Natural killer cell treated with Interleukin-12 subunit alpha and Interleukin-12 subunit beta and Interleukin-15 and Interleukin-18, amount 100 ng/mL, for 72 hours (primary cell): ENCODE results near the gene MFSD12. TPM values are rescaled to one million over a fixed set of nuclear protein-coding genes. Genes with fewer than 3 reads are reported as not detected.

Experiments used
- ATAC-seq, 2 donors: fragments of 150-1000 bp; cut with Tn5 transposase in 1 of 2; sonication (Bioruptor Pico), chemical (Tn5 transposase) in 1 of 2; 2 replicates each; pipeline ENCODE4 v1.10.0; 2021
- DNase-seq: peaks from one replicate; pipeline ENCODE4 v3.0.0; 2022; ENCODE audit warnings: low spot score
- H3K27ac Mint-ChIP-seq, 2 donors: 1 replicate in 1 of 2; 2 replicates in 1 of 2; pipeline ENCODE4 v1.8.0; 2022; ENCODE audit warnings: mixed read lengths in 2 of 2, mild to moderate bottlenecking in 1 of 2, moderate library complexity in 1 of 2
- H3K27me3 Mint-ChIP-seq, 2 donors: 1 replicate in 1 of 2; 2 replicates in 1 of 2; pipeline ENCODE4 v1.8.0; 2022; ENCODE audit warnings: mixed read lengths in 2 of 2
- H3K36me3 Mint-ChIP-seq: one replicate; pipeline ENCODE4 v1.8.0; 2022; ENCODE audit warnings: mixed read lengths
- H3K4me1 Mint-ChIP-seq, 2 donors: 1 replicate in 1 of 2; 2 replicates in 1 of 2; pipeline ENCODE4 v1.8.0; 2022; ENCODE audit warnings: low read depth in 2 of 2, mixed read lengths in 2 of 2, mild to moderate bottlenecking in 1 of 2
- H3K4me3 Mint-ChIP-seq: one replicate; pipeline ENCODE4 v1.8.0; 2022; ENCODE audit warnings: mixed read lengths
- H3K9me3 Mint-ChIP-seq: 2 replicates; pipeline ENCODE4 v1.8.0; 2022; ENCODE audit warnings: mixed read lengths
- total RNA-seq, 2 donors: library from RNA; stranded (reverse); gene quantifications; one replicate each; pipeline ENCODE4 v1.2.3, GENCODE V29; 2022

MFSD12 gene
- total RNA-seq, 2 donors from 2014 or later = 72.2 to 73.1 TPM

GRCh38 chr19:3556423-3556977, 886 bp downstream of the MFSD12 start:
- H3K9me3 Mint-ChIP-seq = no peaks in the 10 kb centered on the region
- DNase-seq (no peak), ATAC-seq (no peak)
- H3K4me3 Mint-ChIP-seq = peak overlapping the region; percentile 98
- peaks cover 22 to 36% of the 10 kb centered on the region in 2 donors for H3K4me1 Mint-ChIP-seq
- peak overlapping the region; percentile 70 to 87 for H3K27ac Mint-ChIP-seq
- no peaks in the 10 kb centered on the region for H3K27me3 Mint-ChIP-seq
- no peaks in the 10 kb centered on the region for H3K36me3 Mint-ChIP-seq

GRCh38 chr19:3555653-3556422, 1.5 kb downstream of the MFSD12 start:
- peak overlapping the region; percentile 70 to 87 for H3K27ac Mint-ChIP-seq
- H3K4me3 Mint-ChIP-seq = peak overlapping the region; percentile 98
- ATAC-seq = no peak
- H3K36me3 Mint-ChIP-seq = no peaks in the 10 kb centered on the region
- no peak for DNase-seq
- no peaks in the 10 kb centered on the region for H3K9me3 Mint-ChIP-seq
- H3K4me1 Mint-ChIP-seq = peaks cover 22 to 39% of the 10 kb centered on the region in 2 donors
- no peaks in the 10 kb centered on the region for H3K27me3 Mint-ChIP-seq

GRCh38 chr19:3554254-3555083, 2.9 kb downstream of the MFSD12 start:
- H3K9me3 Mint-ChIP-seq = no peaks in the 10 kb centered on the region
- H3K36me3 Mint-ChIP-seq = no peaks in the 10 kb centered on the region
- H3K4me1 Mint-ChIP-seq = peaks cover 22 to 40% of the 10 kb centered on the region in 2 donors
- H3K4me3 Mint-ChIP-seq = peak overlapping the region; percentile 98
- ATAC-seq = no peak
- no peak for DNase-seq
- peak overlapping the region in 1 of 2 donors; percentile 71 for H3K27ac Mint-ChIP-seq
- H3K27me3 Mint-ChIP-seq = no peaks in the 10 kb centered on the region

GRCh38 chr19:3551792-3552095, 5.6 kb downstream of the MFSD12 start:
- H3K4me3 Mint-ChIP-seq = no peak overlapping the region
- no peak for ATAC-seq
- peaks cover 13 to 31% of the 10 kb centered on the region in 2 donors for H3K4me1 Mint-ChIP-seq
- no peaks in the 10 kb centered on the region for H3K9me3 Mint-ChIP-seq
- H3K27ac Mint-ChIP-seq = no peak overlapping the region
- no peaks in the 10 kb centered on the region for H3K36me3 Mint-ChIP-seq
- H3K27me3 Mint-ChIP-seq = no peaks in the 10 kb centered on the region
- no peak for DNase-seq

GRCh38 chr19:3550947-3551791, 6.2 kb downstream of the MFSD12 start:
- Mint-ChIP-seq H3K4me3 (no peak overlapping the region), H3K9me3 (no peaks in the 10 kb centered on the region), H3K36me3 (no peaks in the 10 kb centered on the region), H3K27ac (no peak overlapping the region), H3K27me3 (no peaks in the 10 kb centered on the region), H3K4me1 (peaks cover 7 to 25% of the 10 kb centered on the region in 2 donors)
- no peak for DNase-seq
- no peak for ATAC-seq

GRCh38 chr19:3549816-3550215, 7.6 kb downstream of the MFSD12 start:
- no peaks in the 10 kb centered on the region for H3K36me3 Mint-ChIP-seq
- DNase-seq (no peak), ATAC-seq (no peak)
- H3K9me3 Mint-ChIP-seq = no peaks in the 10 kb centered on the region
- no peak overlapping the region for H3K4me3 Mint-ChIP-seq
- no peaks in the 10 kb centered on the region for H3K27me3 Mint-ChIP-seq
- no peak overlapping the region for H3K27ac Mint-ChIP-seq
- peaks cover 4 to 25% of the 10 kb centered on the region in 2 donors for H3K4me1 Mint-ChIP-seq

GRCh38 chr19:3548606-3549005, 8.8 kb downstream of the MFSD12 start:
- no peak for ATAC-seq
- H3K27me3 Mint-ChIP-seq = no peaks in the 10 kb centered on the region

GRCh38 chr19:3547767-3548282, 9.6 kb downstream of the MFSD12 start:
- Mint-ChIP-seq H3K27me3 (no peaks in the 10 kb centered on the region), H3K4me1 (peaks cover 0 to 21% of the 10 kb centered on the region in 2 donors), H3K27ac (no peak overlapping the region), H3K9me3 (no peaks in the 10 kb centered on the region), H3K4me3 (no peak overlapping the region), H3K36me3 (no peaks in the 10 kb centered on the region)
- ATAC-seq = no peak
- no peak for DNase-seq

More at GRCh38 chr19:3548606-3549005, 8.8 kb downstream of the MFSD12 start:
- Mint-ChIP-seq H3K4me1 (peaks cover 0 to 21% of the 10 kb centered on the region in 2 donors), H3K9me3 (no peaks in the 10 kb centered on the region), H3K4me3 (no peak overlapping the region), H3K27ac (no peak overlapping the region), H3K36me3 (no peaks in the 10 kb centered on the region)
- DNase-seq = no peak

GRCh38 chr19:3547301-3547731, 10.1 kb downstream of the MFSD12 start:
- Mint-ChIP-seq H3K4me1 (peaks cover 0 to 21% of the 10 kb centered on the region in 2 donors), H3K27me3 (no peaks in the 10 kb centered on the region), H3K27ac (no peak overlapping the region), H3K9me3 (no peaks in the 10 kb centered on the region), H3K36me3 (no peaks in the 10 kb centered on the region), H3K4me3 (no peak overlapping the region)
- no peak for ATAC-seq
- DNase-seq = no peak

- no peak overlapping the region for H3K27ac Mint-ChIP-seq
- no peaks in the 10 kb centered on the region for H3K9me3 Mint-ChIP-seq
Observed at GRCh38 chr19:3546119-3546518, 11.3 kb downstream of the MFSD12 start.

GRCh38 chr19:3545669-3546034, 11.7 kb downstream of the MFSD12 start:
- Mint-ChIP-seq H3K36me3 (no peaks in the 10 kb centered on the region), H3K27ac (no peak overlapping the region), H3K9me3 (no peaks in the 10 kb centered on the region), H3K4me1 (peaks cover 0 to 12% of the 10 kb centered on the region in 2 donors), H3K4me3 (no peak overlapping the region), H3K27me3 (no peaks in the 10 kb centered on the region)
- DNase-seq (no peak), ATAC-seq (peak in 1 of 2 donors; percentile 3)

More at GRCh38 chr19:3546119-3546518, 11.3 kb downstream of the MFSD12 start:
- Mint-ChIP-seq H3K4me1 (peaks cover 0 to 15% of the 10 kb centered on the region in 2 donors), H3K27me3 (no peaks in the 10 kb centered on the region), H3K36me3 (no peaks in the 10 kb centered on the region), H3K4me3 (no peak overlapping the region)
- DNase-seq (no peak), ATAC-seq (no peak)

- Mint-ChIP-seq H3K4me1 (peaks cover 0 to 12% of the 10 kb centered on the region in 2 donors), H3K4me3 (no peak overlapping the region), H3K36me3 (no peaks in the 10 kb centered on the region), H3K9me3 (no peaks in the 10 kb centered on the region), H3K27me3 (no peaks in the 10 kb centered on the region), H3K27ac (no peak overlapping the region)
- ATAC-seq (peak; percentile 71 to 78), DNase-seq (no peak)
Observed at GRCh38 chr19:3544742-3545668, 12.4 kb downstream of the MFSD12 start.
